ENCODE data around the gene OR5B3. TPM values are rescaled to one million over a fixed set of nuclear protein-coding genes. Genes with fewer than 3 reads are reported as not detected.

The OR5B3 gene
- total RNA-seq, 4 donors from 2014 or later: not detected

GRCh38 chr11:58395581-58395980 lies 11.1 kb downstream of the OR5B3 start:
- TF ChIP-seq EP300 (IDR thresholded peaks at IDR 0.05) (no peak), POLR2AphosphoS5 (IDR thresholded peaks at IDR 0.05) (no peak), CTCF (IDR thresholded peaks at IDR 0.05) (no peak), POLR2A (IDR thresholded peaks at IDR 0.05) (no peak)
- Histone ChIP-seq H3K4me3 (no peak overlapping the region), H3K27ac (no peak overlapping the region), H3K27me3 (no peaks in the 10 kb centered on the region), H3K9me3 (peaks cover 4% of the 10 kb centered on the region), H3K4me1 (no peaks in the 10 kb centered on the region), H3K36me3 (no peaks in the 10 kb centered on the region)
- WGBS: 62% methylated on average over 2 of the region's 2 CpGs
- DNase-seq (ENCODE audit: low spot score in 2 of 2): no peak

- Histone ChIP-seq H3K4me3 (no peak overlapping the region), H3K9me3 (peaks cover 4% of the 10 kb centered on the region), H3K36me3 (no peaks in the 10 kb centered on the region), H3K27me3 (no peaks in the 10 kb centered on the region), H3K4me1 (no peaks in the 10 kb centered on the region), H3K27ac (no peak overlapping the region)
- DNase-seq (ENCODE audit: low spot score in 2 of 2): no peak
- TF ChIP-seq POLR2AphosphoS5 (IDR thresholded peaks at IDR 0.05): no peak
- no peak for TF ChIP-seq EP300 (IDR thresholded peaks at IDR 0.05)
- no peak for TF ChIP-seq CTCF (IDR thresholded peaks at IDR 0.05)
- no peak for TF ChIP-seq POLR2A (IDR thresholded peaks at IDR 0.05)
Observed at GRCh38 chr11:58394195-58394594, 12.5 kb downstream of the OR5B3 start.

- H3K36me3 ChIP-seq: no peaks in the 10 kb centered on the region
- H3K4me1 ChIP-seq: no peaks in the 10 kb centered on the region
- H3K4me3 ChIP-seq: no peak overlapping the region
- no peak for DNase-seq (ENCODE audit: low spot score in 2 of 2)
- WGBS: 30% methylated on average over 1 of the region's 1 CpG
- H3K9me3 ChIP-seq: peaks cover 4% of the 10 kb centered on the region
- TF ChIP-seq POLR2A (IDR thresholded peaks at IDR 0.05) (no peak), CTCF (IDR thresholded peaks at IDR 0.05) (no peak), EP300 (IDR thresholded peaks at IDR 0.05) (no peak), POLR2AphosphoS5 (IDR thresholded peaks at IDR 0.05) (no peak)
- no peaks in the 10 kb centered on the region for H3K27me3 ChIP-seq
- no peak overlapping the region for H3K27ac ChIP-seq
Observed at GRCh38 chr11:58392746-58393145, 13.9 kb downstream of the OR5B3 start.

- Histone ChIP-seq H3K27ac (no peak overlapping the region), H3K4me3 (no peak overlapping the region), H3K4me1 (no peaks in the 10 kb centered on the region), H3K36me3 (no peaks in the 10 kb centered on the region), H3K9me3 (peaks cover 4% of the 10 kb centered on the region), H3K27me3 (no peaks in the 10 kb centered on the region)
- no peak for DNase-seq (ENCODE audit: low spot score in 2 of 2)
- TF ChIP-seq POLR2A (IDR thresholded peaks at IDR 0.05) (no peak), EP300 (IDR thresholded peaks at IDR 0.05) (no peak), POLR2AphosphoS5 (IDR thresholded peaks at IDR 0.05) (no peak), CTCF (IDR thresholded peaks at IDR 0.05) (no peak)
- WGBS: 98% methylated on average over 1 of the region's 1 CpG
Observed at GRCh38 chr11:58391879-58392278, 14.8 kb downstream of the OR5B3 start.

GRCh38 chr11:58390551-58391063 lies 16.1 kb downstream of the OR5B3 start:
- Histone ChIP-seq H3K9me3 (peaks cover 4% of the 10 kb centered on the region), H3K4me1 (no peaks in the 10 kb centered on the region), H3K27me3 (no peaks in the 10 kb centered on the region), H3K36me3 (no peaks in the 10 kb centered on the region), H3K4me3 (no peak overlapping the region), H3K27ac (no peak overlapping the region)
- no peak for DNase-seq (ENCODE audit: low spot score in 2 of 2)
- 94% methylated on average over 2 of the region's 18 CpGs for WGBS
- no peak for TF ChIP-seq EP300 (IDR thresholded peaks at IDR 0.05)
- no peak for TF ChIP-seq CTCF (IDR thresholded peaks at IDR 0.05)

All from suprapubic skin (tissue), 4 donors.